Bronchial epithelial cell (primary cell): ENCODE data around the gene ICAM5. TPM values are rescaled to one million over a fixed set of nuclear protein-coding genes. Genes with fewer than 3 reads are reported as not detected.

Source experiments
- DNase-seq: peaks from one replicate; pipeline ENCODE4 v3.0.0-alpha.2; 2010; ENCODE audit warnings: low read depth
- FAIRE-seq: peaks from 2 replicates; lab custom pipeline; 2011; peaks lifted over from hg19 to GRCh38; lab: Jason Lieb, UNC
- H3K27me3 ChIP-seq: 2 replicates; pipeline ENCODE4 v1.5.1; 2011; ENCODE audit warnings: low read length; ENCODE audit not compliant: control insufficient read depth, insufficient read depth
- H3K36me3 ChIP-seq: 2 replicates; pipeline ENCODE4 v1.5.1; 2011; ENCODE audit warnings: low read length; ENCODE audit not compliant: control insufficient read depth, insufficient read depth
- H3K4me3 ChIP-seq: 2 replicates; pipeline ENCODE4 v1.5.1; 2011; ENCODE audit warnings: mild to moderate bottlenecking, low read depth, low read length, control low read depth
- total RNA-seq: library from RNA; depleted of rRNA; stranded (reverse); fragments of >200 nt; gene quantifications from 2 replicates; pipeline ENCODE4 v1.2.1, GENCODE V29; 2014
- TF ChIP-seq, protein P1 (sequence below): IDR thresholded peaks from 2 replicates; pipeline ENCODE4 v1.5.1; 2011; ENCODE audit warnings: mild to moderate bottlenecking, moderate library complexity, low read length, control low read depth, inconsistent platforms; ENCODE audit not compliant: insufficient read depth, severe bottlenecking

Gene ICAM5
- total RNA-seq, 1 donor from 2014 or later, result 3.9 TPM

DNA sequence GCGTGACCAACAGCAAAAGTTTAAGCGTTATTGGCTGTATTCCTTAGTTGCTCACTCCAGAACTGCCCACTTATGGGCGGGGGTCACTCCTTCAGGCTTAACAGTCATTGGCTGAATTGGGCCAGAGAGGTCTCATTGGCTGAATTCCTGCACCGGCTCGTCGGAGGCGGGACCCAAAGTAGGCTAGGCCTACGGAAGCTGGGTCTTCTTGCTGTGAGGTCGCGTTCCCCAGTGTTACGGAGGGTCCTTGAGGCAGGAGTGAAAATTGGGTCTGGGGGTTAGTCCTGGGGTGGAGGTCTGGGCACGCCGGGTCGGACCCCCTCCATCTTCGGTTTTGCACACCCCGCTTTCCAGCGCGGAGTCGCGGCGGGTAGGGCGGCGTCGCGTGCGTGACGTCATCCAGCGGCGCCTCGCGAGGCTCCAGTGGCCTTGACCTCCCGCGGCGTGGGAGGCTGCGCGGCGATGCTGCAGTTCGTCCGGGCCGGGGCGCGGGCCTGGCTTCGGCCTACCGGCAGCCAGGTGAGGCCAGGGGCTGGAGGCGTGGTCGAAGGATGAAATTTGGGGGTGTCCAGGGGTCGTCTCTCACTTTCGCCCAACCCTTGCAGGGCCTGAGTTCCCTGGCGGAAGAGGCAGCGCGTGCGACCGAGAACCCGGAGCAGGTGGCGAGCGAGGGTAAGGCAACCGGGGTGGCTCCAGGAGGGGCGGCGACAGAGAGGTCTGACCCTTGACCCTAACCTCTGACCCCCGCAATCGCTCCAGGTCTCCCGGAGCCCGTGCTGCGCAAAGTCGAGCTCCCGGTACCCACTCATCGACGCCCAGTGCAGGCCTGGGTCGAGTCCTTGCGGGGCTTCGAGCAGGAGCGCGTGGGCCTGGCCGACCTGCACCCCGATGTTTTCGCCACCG is 37.7 kb upstream of the ICAM5 start, which contains the start of gene MRPL4:
Gene MRPL4, plus strand, starts transcription at position 423 of the 903 bp plus-strand sequence. Its CDS starts 40 bp downstream, at position 463.
- DNase-seq, result peak; percentile 97
- H3K36me3 ChIP-seq, result peaks cover 12% of the 10 kb centered on the region
- FAIRE-seq, result no peak
- TF ChIP-seq, protein P1, sequence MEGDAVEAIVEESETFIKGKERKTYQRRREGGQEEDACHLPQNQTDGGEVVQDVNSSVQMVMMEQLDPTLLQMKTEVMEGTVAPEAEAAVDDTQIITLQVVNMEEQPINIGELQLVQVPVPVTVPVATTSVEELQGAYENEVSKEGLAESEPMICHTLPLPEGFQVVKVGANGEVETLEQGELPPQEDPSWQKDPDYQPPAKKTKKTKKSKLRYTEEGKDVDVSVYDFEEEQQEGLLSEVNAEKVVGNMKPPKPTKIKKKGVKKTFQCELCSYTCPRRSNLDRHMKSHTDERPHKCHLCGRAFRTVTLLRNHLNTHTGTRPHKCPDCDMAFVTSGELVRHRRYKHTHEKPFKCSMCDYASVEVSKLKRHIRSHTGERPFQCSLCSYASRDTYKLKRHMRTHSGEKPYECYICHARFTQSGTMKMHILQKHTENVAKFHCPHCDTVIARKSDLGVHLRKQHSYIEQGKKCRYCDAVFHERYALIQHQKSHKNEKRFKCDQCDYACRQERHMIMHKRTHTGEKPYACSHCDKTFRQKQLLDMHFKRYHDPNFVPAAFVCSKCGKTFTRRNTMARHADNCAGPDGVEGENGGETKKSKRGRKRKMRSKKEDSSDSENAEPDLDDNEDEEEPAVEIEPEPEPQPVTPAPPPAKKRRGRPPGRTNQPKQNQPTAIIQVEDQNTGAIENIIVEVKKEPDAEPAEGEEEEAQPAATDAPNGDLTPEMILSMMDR, result no peak
- no peaks in the 10 kb centered on the region for H3K27me3 ChIP-seq
- peak within 1 kb of the TSS; percentile 80 for H3K4me3 ChIP-seq

DNA sequence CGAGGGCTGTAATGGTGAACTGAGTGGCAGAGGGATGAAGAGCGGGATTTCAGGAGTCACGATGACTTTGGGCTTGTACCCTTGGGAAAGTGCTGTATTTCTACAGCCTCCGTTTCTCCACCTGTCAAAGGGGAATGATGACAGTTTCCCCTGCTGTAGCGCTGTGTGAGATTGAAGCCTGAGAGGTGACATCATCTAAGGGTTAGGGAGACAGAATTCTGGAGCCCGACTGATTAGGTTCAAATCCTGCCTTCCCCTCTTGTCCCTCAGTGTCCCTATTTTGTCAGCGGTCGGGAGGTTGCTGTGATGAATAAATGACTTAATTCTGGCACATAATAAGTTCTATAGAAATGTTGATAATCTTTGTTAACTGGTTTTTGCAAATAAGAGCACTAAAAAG is 37.0 kb upstream of the ICAM5 start:
- DNase-seq (no peak), FAIRE-seq (no peak)
- TF ChIP-seq, protein P1, result no peak
- peaks cover 17% of the 10 kb centered on the region for H3K36me3 ChIP-seq
- H3K4me3 ChIP-seq, result peak overlapping the region; percentile 80
- no peaks in the 10 kb centered on the region for H3K27me3 ChIP-seq

DNA sequence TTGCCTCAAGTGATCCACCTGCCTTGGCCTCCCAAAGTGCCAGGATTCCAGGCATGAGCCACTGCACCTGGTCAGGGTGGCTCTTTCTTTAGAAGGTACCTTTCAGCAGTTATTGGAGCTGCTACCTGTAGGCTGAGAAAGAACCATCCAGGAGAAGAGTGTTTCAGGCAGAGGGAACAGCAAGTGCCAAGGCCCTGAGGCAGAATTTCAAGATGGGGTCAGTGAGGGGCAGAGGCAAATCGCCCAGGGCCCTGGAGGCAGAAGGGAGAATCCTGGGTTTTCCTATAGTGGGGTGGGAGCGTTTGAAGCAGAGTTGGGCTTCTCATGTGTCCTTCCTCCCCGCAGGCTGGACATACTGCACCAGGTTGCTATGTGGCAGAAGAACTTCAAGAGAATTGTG is 35.5 kb upstream of the ICAM5 start:
- Histone ChIP-seq H3K4me3 (no peak overlapping the region), H3K27me3 (no peaks in the 10 kb centered on the region), H3K36me3 (peaks cover 26% of the 10 kb centered on the region)
- DNase-seq (no peak), FAIRE-seq (no peak)
- TF ChIP-seq, protein P1, result no peak

DNA sequence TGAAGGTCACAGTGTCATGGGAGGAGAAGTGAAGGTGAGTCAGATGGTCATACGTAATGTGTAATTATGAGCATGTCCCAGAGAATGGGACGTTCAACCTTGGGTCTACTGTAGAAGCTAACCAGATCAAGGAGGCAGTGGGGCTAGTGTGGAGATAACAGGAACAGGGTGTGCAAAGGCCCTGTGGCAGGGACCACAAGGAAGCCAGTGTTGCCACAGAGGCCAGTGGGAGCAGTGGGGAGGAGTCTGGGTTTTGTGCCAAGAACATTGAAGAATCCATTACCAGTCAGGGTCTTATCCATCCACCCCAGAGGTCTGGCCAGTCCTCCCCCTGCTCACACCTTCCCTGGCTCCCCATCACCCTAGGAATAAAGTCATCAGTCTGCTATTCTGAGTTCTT is 34.4 kb upstream of the ICAM5 start:
- Histone ChIP-seq H3K27me3 (no peaks in the 10 kb centered on the region), H3K4me3 (no peak overlapping the region), H3K36me3 (peaks cover 26% of the 10 kb centered on the region)
- TF ChIP-seq, protein P1, result no peak
- DNase-seq, result no peak
- FAIRE-seq, result no peak

DNA sequence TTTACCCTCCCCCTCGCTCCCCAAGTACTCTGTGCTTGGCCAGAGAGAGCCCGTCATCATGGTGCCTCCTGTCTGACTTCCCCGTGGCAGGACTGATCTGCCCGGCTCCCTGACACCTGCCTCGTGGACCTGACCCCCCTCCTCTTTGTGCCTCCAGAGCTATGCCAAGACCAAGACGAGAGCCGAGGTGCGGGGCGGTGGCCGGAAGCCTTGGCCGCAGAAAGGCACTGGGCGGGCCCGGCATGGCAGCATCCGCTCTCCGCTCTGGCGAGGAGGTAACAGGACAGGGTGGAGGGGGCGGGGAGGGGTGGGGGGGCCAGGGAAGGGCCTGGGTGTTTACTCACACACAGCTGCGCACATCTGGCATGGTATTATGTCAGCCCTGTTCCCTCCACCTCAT is 33.2 kb upstream of the ICAM5 start:
- no peak for DNase-seq
- H3K36me3 ChIP-seq, result peaks cover 26% of the 10 kb centered on the region
- no peak for FAIRE-seq
- H3K4me3 ChIP-seq, result no peak overlapping the region
- no peaks in the 10 kb centered on the region for H3K27me3 ChIP-seq
- TF ChIP-seq, protein P1, result no peak
